GM19372 (cell line): ENCODE results near the gene CNTN4.
A peak's percentile ranks its signal among the peaks of the same experiment; 100 is the strongest.
"Not testable (repeated sequence)": the region's sequence is repeated elsewhere in the genome, so short reads cannot be mapped to it uniquely, and the experiment has no call there.

Experiments
- ATAC-seq: cut with Tn5 transposase; IDR thresholded peaks from one replicate; pipeline ENCODE4 v1.9.1; 2021; ENCODE audit warnings: mild to moderate bottlenecking, low read depth, moderate library complexity; ENCODE audit not compliant: unreplicated experiment

The CNTN4 gene

GRCh38 chr3:2992534-2992933 lies 893.9 kb downstream of the CNTN4 start:
- ATAC-seq, result no peak

GRCh38 chr3:2993130-2993529 lies 894.5 kb downstream of the CNTN4 start:
- not testable (repeated sequence) for ATAC-seq

GRCh38 chr3:2993736-2994135 lies 895.1 kb downstream of the CNTN4 start:
- no peak for ATAC-seq

- no peak for ATAC-seq
These were observed 896.5 kb downstream of the CNTN4 start for GRCh38 chr3:2995195-2995594.

GRCh38 chr3:3005146-3005744 lies 906.6 kb downstream of the CNTN4 start:
- no peak for ATAC-seq

- ATAC-seq, result no peak
These were observed 914.8 kb downstream of the CNTN4 start for GRCh38 chr3:3013317-3014052.

GRCh38 chr3:3015185-3016089 lies 916.8 kb downstream of the CNTN4 start:
- ATAC-seq, result no peak

GRCh38 chr3:3016226-3016625 lies 917.6 kb downstream of the CNTN4 start:
- no peak for ATAC-seq

- no peak for ATAC-seq
These were observed 921.5 kb downstream of the CNTN4 start for GRCh38 chr3:3020209-3020608.

- no peak for ATAC-seq
These were observed 924.6 kb downstream of the CNTN4 start for GRCh38 chr3:3023111-3023745.

- ATAC-seq, result peak; percentile 73
These were observed 929.4 kb downstream of the CNTN4 start for GRCh38 chr3:3027976-3028567.

GRCh38 chr3:3031326-3031725 lies 932.7 kb downstream of the CNTN4 start:
- ATAC-seq, result no peak

- ATAC-seq, result no peak
These were observed 938.5 kb downstream of the CNTN4 start for GRCh38 chr3:3037156-3037555.

- ATAC-seq, result no peak
These were observed 939.7 kb downstream of the CNTN4 start for GRCh38 chr3:3038201-3038991.

GRCh38 chr3:3053974-3054373 lies 955.3 kb downstream of the CNTN4 start:
- no peak for ATAC-seq

- no peak for ATAC-seq
These were observed 961.0 kb downstream of the CNTN4 start for GRCh38 chr3:3059645-3060044.

GRCh38 chr3:3064297-3064696 lies 965.6 kb downstream of the CNTN4 start:
- ATAC-seq, result no peak

- no peak for ATAC-seq
These were observed 967.2 kb downstream of the CNTN4 start for GRCh38 chr3:3065876-3066275.

GRCh38 chr3:3066378-3066777 lies 967.7 kb downstream of the CNTN4 start:
- peak; percentile 56 for ATAC-seq

- ATAC-seq, result no peak
These were observed 968.2 kb downstream of the CNTN4 start for GRCh38 chr3:3066910-3067309.
